Panc1 (cell line): ENCODE data around the gene NANOS3.

Experiments
- POLR2AphosphoS5 ChIP-seq: IDR thresholded peaks from 2 replicates; pipeline ENCODE4 v1.6.1; 2012; ENCODE audit warnings: mild to moderate bottlenecking, low read depth, low read length, moderate library complexity
- TCF7L2 ChIP-seq: IDR thresholded peaks from 2 replicates; pipeline ENCODE4 v1.6.1; 2011; ENCODE audit warnings: mild to moderate bottlenecking, low read depth, low read length, inconsistent platforms
- TF ChIP-seq, protein P1 (sequence below): fragments of 450-650 bp; IDR thresholded peaks from 2 replicates; pipeline ENCODE4 v1.5.1; 2017; ENCODE audit warnings: mild to moderate bottlenecking

DNA sequence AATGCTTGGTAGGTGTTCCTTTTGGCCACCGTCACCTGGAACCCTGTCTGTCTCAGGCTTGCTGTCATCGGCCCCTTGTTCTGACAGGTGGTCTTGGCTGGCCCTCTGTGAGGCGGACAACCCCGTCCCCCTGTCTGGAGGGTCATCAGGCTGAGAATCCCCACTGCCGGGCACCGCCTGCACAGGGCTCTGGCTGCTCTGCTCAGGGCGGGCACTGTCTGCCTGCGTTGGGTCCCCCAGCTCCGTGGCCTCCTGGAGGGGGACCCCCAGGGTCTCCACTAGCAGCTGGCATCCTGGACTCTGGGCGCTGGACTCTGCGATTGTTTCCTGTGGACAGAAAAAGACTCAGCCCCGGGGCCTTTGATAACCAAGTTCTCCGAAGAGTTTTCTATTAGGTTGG lies 13.2 kb downstream of the NANOS3 start:
- TF ChIP-seq, protein P1, sequence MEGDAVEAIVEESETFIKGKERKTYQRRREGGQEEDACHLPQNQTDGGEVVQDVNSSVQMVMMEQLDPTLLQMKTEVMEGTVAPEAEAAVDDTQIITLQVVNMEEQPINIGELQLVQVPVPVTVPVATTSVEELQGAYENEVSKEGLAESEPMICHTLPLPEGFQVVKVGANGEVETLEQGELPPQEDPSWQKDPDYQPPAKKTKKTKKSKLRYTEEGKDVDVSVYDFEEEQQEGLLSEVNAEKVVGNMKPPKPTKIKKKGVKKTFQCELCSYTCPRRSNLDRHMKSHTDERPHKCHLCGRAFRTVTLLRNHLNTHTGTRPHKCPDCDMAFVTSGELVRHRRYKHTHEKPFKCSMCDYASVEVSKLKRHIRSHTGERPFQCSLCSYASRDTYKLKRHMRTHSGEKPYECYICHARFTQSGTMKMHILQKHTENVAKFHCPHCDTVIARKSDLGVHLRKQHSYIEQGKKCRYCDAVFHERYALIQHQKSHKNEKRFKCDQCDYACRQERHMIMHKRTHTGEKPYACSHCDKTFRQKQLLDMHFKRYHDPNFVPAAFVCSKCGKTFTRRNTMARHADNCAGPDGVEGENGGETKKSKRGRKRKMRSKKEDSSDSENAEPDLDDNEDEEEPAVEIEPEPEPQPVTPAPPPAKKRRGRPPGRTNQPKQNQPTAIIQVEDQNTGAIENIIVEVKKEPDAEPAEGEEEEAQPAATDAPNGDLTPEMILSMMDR, result no peak
- TF ChIP-seq POLR2AphosphoS5 (no peak), TCF7L2 (no peak)
